ENCODE data around the gene NLRP10.
A peak's percentile ranks its signal among the peaks of the same experiment; 100 is the strongest.

The NLRP10 gene

GRCh38 chr11:7973011-7973410, 7.8 kb upstream of the NLRP10 start:
- DNase-seq (ENCODE audit: low spot score) = no peak

- DNase-seq (ENCODE audit: low spot score) = no peak
Observed at GRCh38 chr11:7971846-7972245, 6.6 kb upstream of the NLRP10 start.

GRCh38 chr11:7969756-7970646, 4.8 kb upstream of the NLRP10 start:
- no peak for DNase-seq (ENCODE audit: low spot score)

- no peak for DNase-seq (ENCODE audit: low spot score)
Observed at GRCh38 chr11:7968686-7969085, 3.4 kb upstream of the NLRP10 start.

- DNase-seq (ENCODE audit: low spot score) = no peak
Observed at GRCh38 chr11:7967826-7968225, 2.6 kb upstream of the NLRP10 start.

GRCh38 chr11:7967097-7967496, 1.9 kb upstream of the NLRP10 start:
- no peak for DNase-seq (ENCODE audit: low spot score)

GRCh38 chr11:7964873-7965272, 374 bp downstream of the NLRP10 start:
- DNase-seq (ENCODE audit: low spot score) = peak; percentile 58

GRCh38 chr11:7964261-7964660, 986 bp downstream of the NLRP10 start:
- DNase-seq (ENCODE audit: low spot score) = no peak

GRCh38 chr11:7955191-7955590, 10.1 kb downstream of the NLRP10 start:
- no peak for DNase-seq (ENCODE audit: low spot score)

GRCh38 chr11:7949934-7950333, 15.3 kb downstream of the NLRP10 start:
- no peak for DNase-seq (ENCODE audit: low spot score)

- no peak for DNase-seq (ENCODE audit: low spot score)
Observed at GRCh38 chr11:7944123-7944522, 21.1 kb downstream of the NLRP10 start.

- no peak for DNase-seq (ENCODE audit: low spot score)
Observed at GRCh38 chr11:7941608-7942007, 23.6 kb downstream of the NLRP10 start, which contains the start of gene OR10A3. OR10A3 (minus strand) TSS chr11:7941708; CDS start chr11:7939520, 2,188 bp downstream.

GRCh38 chr11:7941146-7941545, 24.1 kb downstream of the NLRP10 start:
- no peak for DNase-seq (ENCODE audit: low spot score)

GRCh38 chr11:7936615-7937014, 28.6 kb downstream of the NLRP10 start:
- no peak for DNase-seq (ENCODE audit: low spot score)

GRCh38 chr11:7931168-7931567, 34.1 kb downstream of the NLRP10 start, which contains the start of gene OR10A6:
OR10A6 (minus strand) TSS chr11:7931268; CDS start chr11:7928662, 2,606 bp downstream.
- no peak for DNase-seq (ENCODE audit: low spot score)

- DNase-seq (ENCODE audit: low spot score) = no peak
Observed at GRCh38 chr11:7927635-7928034, 37.6 kb downstream of the NLRP10 start.

- no peak for DNase-seq (ENCODE audit: low spot score)
Observed at GRCh38 chr11:7924536-7924935, 40.7 kb downstream of the NLRP10 start.

GRCh38 chr11:7918141-7918540, 47.1 kb downstream of the NLRP10 start:
- DNase-seq (ENCODE audit: low spot score) = no peak

Data from AG08395 (cell line).